Prostate gland (tissue), 2 donors: ENCODE measurements around the gene OR5W2.

Experiments used
- CTCF ChIP-seq, 4 experiments: fragments of 200-600 bp in 2 of 4; fragments of 450-650 bp in 2 of 4; sonication (generic) in 2 of 4; IDR thresholded peaks; 1 replicate in 3 of 4; 2 replicates in 1 of 4; pipeline ENCODE4 v1.5.1; 2016 to 2019; ENCODE audit warnings: antibody characterized with exemption in 4 of 4, mild to moderate bottlenecking in 2 of 4, moderate library complexity in 2 of 4
- POLR2A ChIP-seq: fragments of 450-650 bp; IDR thresholded peaks from one replicate; pipeline ENCODE4 v1.6.1; 2016; ENCODE audit warnings: antibody characterized with exemption, mild to moderate bottlenecking

DNA sequence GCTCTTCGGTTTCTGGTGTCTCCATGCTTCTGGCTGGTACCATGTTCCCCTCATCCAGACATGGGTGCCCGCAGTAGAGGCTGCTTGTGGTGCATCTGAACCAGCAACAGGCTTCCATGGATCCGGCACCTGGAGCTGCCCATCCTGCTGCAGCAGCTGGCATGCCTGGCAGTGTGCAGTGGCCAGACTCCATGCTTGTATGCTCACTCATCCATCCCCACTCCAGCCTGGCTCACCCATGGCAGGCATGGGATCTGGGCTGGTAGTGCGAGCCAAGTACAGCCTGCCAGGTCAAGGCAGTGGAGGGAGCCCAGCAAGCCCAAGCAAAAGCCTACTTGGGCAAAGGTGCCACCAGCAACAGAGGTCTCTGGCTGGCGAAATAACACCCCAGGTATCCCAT lies 6.2 kb upstream of the OR5W2 start:
- TF ChIP-seq CTCF (IDR thresholded peaks at IDR 0.05) (no peak), POLR2A (no peak)
